Stimulated activated CD8-positive, alpha-beta memory T cell treated with anti-CD3 and anti-CD28 coated beads, Interleukin-7, amount 100 ng/mL, for 24 hours (primary cell): ENCODE results near the gene IFT122.
"Not testable (repeated sequence)": the region's sequence is repeated elsewhere in the genome, so short reads cannot be mapped to it uniquely, and the experiment has no call there.

Experiments
- DNase-seq: peaks from one replicate; pipeline ENCODE4 v3.0.0-alpha.2; 2020; ENCODE audit warnings: low read depth

The IFT122 gene

GRCh38 chr3:129540776-129541516 is 100.9 kb downstream of the IFT122 start:
- no peak for DNase-seq

DNA sequence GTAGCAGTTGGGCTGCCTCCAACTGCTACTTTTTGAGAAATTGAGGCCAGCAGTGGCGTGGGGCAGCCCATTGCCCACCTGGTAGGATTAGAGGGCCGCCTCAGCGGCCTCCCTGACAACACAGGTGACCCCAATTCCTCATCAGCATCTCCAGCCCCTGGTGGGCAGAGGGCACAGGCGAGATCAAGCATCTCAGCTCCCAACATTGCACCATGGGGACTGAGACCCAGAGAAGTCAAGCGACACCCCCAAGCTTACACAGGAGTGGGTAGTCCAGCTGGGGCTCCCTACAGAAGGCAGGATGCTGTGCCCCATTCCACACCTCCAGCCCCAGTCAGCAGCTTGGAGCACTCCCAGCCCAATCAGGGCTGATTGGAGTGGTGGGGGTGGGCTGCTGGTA is 102.7 kb downstream of the IFT122 start:
- DNase-seq, result no peak

DNA sequence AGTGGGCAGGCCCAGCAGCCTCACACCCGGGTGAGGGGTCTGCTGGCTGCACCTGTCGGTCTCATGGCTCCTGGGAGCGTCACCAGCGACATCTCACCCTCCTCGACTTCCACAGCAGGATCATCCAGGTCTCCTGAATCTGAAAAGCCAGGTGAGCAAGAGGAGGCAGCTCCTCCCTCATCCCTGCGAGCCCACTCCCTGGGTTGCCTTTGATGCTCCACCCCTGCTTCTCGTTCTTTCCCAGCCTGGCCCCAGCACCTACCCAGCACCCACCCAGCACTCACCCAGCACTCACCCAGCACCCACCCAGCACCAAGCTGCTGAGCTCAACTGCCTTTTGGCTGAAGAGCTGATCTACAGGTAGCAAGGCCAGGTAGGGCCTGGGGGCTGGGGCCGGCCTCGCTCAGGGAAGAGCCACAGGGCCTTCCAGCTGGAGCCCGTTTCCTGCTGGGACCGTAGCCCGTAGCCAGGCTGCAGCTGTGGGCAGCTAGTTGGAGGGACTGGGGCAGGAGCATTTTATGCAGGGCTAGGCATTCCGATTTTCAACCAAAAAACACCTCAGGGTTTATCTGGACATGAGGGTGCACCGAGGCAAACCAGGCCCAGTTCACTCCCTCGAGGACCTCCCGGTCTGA is 103.2 kb downstream of the IFT122 start, which contains the start of gene H1-8:
TSS of gene H1-8 (plus strand) at position 20 of the 635 bp plus-strand sequence. CDS start at position 64, 44 bp downstream.
- no peak for DNase-seq

DNA sequence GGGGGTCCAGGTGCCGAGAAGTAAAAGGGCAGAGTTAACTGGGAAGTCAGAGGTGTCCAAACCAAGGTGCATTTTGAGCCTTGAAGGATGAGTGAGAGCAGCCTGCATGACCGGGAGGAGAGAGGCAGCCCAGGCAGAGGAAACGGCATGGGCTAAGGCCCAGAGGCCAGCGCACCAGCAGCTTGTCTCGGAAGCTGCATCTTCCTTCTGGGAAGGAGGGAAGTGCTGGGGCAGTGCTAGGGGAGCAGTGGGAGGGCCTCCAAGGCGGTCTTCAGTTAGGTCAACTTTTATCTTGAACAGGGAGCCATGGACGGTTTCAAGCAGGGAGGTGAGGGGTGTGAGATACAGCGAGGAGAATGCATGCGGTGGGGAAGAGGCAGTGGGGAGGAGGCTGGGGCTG is 104.0 kb downstream of the IFT122 start:
- DNase-seq, result no peak

DNA sequence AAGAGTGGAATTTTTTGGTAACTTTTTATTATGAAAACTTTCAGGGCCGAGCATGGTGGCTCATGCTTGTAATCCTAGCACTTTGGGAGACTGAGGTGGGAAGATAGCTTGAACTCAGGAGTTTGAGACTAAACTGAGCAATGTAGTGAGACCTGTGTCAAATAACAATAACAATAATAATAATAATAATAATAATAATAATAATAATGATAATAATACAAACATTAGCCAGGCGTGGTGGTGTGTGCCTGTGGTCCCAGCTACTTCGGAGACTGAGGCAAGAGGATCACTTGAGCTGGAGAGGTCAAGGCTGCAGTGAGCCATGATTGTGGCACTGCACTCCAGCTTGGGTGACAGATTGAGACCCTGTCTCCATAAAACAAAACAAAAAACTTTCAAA is 105.9 kb downstream of the IFT122 start:
- DNase-seq, result not testable (repeated sequence)

DNA sequence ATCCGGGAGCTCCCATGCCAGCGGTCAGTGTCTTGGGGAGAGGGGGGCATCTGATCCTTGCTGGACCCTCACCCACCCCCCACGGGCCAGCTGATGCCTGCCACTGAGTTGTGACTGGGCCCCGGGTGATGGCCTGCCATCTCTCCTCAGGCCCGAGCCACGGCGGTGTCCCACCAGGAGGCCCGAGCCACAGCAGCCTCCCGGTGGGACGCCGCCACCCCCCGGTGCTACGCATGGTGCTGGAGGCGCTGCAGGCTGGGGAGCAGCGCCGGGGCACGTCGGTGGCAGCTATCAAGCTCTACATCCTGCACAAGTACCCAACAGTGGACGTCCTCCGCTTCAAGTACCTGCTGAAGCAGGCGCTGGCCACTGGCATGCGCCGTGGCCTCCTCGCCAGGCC is 107.2 kb downstream of the IFT122 start:
- DNase-seq, result no peak

DNA sequence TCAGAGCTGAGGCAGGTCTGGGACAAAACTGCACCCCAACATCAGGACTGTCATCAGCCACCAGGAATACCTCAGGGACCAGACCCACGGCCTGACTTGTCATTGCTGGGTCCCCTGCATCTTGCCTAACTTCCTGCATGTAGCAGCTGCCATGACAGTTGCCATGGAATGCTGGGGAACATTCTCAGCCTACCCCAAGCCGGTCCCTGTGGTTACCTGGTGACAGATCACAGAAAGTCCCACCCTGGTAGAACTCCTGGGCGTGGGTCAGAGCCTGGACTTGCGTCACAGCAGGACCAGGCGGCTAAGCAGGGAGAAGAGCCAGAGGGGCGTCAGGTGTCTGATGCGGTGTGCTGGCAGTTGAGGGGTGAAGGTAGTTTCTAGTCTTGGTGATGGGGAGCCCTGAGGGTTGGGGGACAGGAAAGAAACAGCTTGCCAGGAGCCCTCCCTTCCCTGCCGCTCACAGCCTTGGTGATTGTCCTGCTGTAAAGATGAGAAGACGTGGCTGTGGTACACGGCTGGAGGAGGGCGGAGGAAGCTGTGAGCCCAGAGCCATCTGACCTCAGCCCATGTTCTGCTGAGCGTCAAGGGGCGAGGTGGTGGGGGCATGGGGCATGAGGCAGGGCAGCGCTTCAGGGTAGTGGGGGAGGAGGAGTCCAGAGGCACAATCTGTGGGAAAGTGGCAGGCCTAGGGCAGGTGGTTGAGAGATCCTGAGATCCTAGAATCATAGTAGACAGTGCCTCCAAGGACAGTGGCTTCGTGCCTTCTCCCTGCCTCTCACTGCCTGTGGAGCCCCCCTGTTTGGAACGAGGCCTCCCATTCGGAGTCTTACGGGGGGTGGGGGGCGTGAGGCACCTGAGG is 108.3 kb downstream of the IFT122 start:
- no peak for DNase-seq

- DNase-seq, result no peak
These were observed 109.2 kb downstream of the IFT122 start for GRCh38 chr3:129549006-129549800.

DNA sequence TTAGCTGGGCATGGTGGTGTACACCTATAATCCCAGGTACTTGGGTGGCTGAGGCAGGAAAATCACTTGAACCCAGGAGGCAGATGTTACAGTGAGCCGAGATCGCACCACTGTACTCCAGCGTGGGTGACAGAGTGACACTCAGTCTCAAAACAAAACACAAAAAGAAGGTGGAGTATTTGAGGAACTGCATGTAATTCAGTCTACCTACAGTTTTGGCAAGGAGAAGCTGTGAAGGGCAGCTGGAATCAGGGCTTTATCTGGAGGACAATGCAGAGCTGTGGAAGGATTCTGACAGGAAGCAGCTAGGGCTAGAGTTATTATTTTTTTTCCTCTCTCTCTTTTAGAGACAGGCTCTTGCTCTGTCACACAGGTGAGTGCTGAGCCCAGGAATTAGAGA is 109.8 kb downstream of the IFT122 start:
- no peak for DNase-seq

DNA sequence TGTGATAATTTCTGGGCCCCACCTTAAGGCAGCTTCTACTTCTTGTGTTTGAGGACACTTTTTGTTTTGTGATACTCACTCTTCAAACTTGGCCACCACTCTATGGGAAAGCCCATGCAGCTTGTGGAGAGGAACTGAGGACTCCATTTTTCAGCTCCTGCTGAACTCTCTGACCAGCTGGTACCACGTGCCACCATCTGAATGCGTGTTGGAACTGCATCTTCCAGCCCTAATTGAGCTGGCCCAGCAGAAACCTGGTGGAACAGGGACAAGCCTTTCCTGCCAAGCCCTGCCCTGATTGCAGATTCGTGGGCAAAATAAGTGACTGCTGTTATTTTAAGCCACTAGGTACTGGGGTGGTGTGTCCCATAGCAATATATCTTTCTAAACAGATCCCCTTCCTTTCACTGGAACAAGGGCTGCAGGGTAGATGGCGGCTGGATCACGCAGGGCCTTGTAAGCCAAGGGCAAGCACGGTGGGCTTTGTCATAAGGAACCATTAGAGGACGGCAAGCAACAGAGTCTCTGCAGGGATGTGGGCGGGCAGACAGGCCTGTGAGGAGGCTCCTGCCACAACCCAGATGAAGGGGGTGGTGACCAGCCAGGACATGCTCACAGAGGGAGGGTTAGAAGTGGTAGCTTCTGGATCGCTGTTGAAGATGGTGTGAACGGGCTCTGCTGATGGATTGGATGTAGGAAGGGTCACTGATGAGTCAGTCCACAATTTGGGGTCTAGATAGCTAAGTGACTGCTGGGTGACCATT is 112.4 kb downstream of the IFT122 start:
- DNase-seq, result no peak

DNA sequence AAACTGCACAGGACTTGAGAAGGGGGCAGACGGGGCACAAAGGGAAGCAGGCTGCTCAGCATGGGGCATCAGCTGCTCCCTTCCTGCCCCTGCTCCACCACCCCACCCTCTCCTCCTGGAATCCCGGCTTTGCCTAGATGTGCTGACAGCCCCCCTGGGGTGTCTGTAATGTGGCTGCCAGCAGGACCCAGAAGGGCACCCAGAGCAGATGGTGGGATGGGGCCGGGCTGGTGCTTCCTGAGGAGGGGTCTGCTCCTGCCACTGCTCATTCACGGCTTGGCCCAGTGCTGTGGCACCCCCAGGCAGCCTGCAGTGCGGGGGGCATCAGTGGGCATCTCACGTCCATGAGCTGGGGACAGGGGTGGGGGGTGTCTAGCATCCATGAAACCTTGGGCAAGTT is 113.1 kb downstream of the IFT122 start:
- no peak for DNase-seq

GRCh38 chr3:129553719-129554118 is 113.7 kb downstream of the IFT122 start:
- no peak for DNase-seq

- no peak for DNase-seq
These were observed 114.5 kb downstream of the IFT122 start for GRCh38 chr3:129554356-129555152.

GRCh38 chr3:129555153-129555550 is 115.1 kb downstream of the IFT122 start:
- DNase-seq, result no peak

GRCh38 chr3:129555616-129556357 is 115.8 kb downstream of the IFT122 start:
- DNase-seq, result no peak

DNA sequence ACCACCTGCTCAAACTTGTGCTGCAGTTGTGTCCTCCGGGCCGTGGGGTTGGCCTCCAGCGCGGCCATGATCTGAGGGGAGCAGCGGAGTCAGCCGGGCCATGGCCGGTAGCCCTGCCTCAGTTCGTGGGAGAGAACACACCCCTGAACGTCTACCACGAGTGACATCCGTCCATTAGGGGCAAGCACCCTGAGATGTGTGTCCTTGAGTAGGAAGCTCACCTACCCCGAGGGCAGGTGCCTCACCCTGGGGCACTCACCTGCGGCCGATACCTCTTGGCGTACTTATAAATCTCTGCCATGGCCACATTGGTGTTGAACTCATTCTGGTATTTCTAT is 116.3 kb downstream of the IFT122 start:
- no peak for DNase-seq

- DNase-seq, result no peak
These were observed 117.0 kb downstream of the IFT122 start for GRCh38 chr3:129556890-129557547.

DNA sequence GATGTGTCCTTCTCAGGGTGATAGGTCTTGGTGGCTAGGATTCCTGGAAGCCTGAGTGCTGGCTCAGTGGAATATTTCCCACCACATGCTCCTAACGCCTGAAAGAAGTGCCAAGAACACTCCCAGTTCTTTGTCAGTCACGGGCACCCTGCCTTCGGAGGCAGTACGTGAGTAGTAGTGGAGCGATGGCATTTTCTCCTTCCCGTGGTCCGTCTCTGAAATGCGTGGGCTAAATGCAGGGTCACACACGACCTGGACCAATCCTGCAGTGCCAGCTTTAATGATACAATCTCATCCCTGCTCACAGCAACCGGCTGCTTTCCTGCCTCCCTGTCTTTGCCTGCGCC is 117.5 kb downstream of the IFT122 start:
- DNase-seq, result no peak

- no peak for DNase-seq
These were observed 118.2 kb downstream of the IFT122 start for GRCh38 chr3:129558081-129558771.
